Endothelial cell of umbilical vein (primary cell): ENCODE results near the gene GALK1.

ENCODE experiments used
- POLR2A ChIP-seq: IDR thresholded peaks from 2 replicates; pipeline ENCODE4 v1.6.1; 2012; ENCODE audit warnings: low read depth, mild to moderate bottlenecking, control low read depth, low read length
- POLR2AphosphoS5 ChIP-seq: IDR thresholded peaks from 2 replicates; pipeline ENCODE4 v1.6.1; 2012; ENCODE audit warnings: low read depth, mild to moderate bottlenecking, control low read depth, low read length, moderate library complexity; ENCODE audit not compliant: insufficient read depth
- TF ChIP-seq, protein P1 (sequence below), 2 donors: IDR thresholded peaks; 1 replicate in 1 of 2; 2 replicates in 1 of 2; pipeline ENCODE4 v1.5.1; 2011; ENCODE audit warnings: low read length in 2 of 2, mild to moderate bottlenecking in 2 of 2, moderate library complexity in 2 of 2, control low read depth in 1 of 2, inconsistent platforms in 1 of 2, low read depth in 1 of 2; ENCODE audit not compliant: insufficient read depth in 1 of 2; ENCODE audit errors: extremely low read depth in 1 of 2

DNA sequence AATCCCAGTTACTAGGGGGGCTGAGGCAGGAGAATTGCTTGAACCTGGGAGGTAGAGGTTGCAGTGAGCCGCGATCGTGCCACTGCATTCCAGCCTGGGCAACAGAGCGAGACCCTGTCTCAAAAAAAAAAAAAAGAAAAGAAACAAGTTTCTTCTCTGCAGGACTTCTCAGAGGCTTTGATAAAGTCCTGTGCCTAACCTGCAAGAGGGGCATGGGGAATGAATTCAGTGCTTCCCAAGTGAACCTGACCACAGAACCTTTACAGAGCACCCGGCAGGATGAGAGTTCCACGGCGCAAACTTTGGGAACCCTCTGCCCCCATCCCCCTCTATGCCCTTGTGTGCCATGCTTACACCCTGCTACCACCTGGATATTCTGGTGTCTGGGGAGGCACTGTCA lies 25.8 kb downstream of the GALK1 start:
- TF ChIP-seq, protein P1, sequence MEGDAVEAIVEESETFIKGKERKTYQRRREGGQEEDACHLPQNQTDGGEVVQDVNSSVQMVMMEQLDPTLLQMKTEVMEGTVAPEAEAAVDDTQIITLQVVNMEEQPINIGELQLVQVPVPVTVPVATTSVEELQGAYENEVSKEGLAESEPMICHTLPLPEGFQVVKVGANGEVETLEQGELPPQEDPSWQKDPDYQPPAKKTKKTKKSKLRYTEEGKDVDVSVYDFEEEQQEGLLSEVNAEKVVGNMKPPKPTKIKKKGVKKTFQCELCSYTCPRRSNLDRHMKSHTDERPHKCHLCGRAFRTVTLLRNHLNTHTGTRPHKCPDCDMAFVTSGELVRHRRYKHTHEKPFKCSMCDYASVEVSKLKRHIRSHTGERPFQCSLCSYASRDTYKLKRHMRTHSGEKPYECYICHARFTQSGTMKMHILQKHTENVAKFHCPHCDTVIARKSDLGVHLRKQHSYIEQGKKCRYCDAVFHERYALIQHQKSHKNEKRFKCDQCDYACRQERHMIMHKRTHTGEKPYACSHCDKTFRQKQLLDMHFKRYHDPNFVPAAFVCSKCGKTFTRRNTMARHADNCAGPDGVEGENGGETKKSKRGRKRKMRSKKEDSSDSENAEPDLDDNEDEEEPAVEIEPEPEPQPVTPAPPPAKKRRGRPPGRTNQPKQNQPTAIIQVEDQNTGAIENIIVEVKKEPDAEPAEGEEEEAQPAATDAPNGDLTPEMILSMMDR (IDR thresholded peaks at IDR 0.05; ENCODE audit: extremely low read depth in 1 of 2, insufficient read depth in 1 of 2, low read depth in 1 of 2, low read length in 2 of 2) = no peak
- TF ChIP-seq POLR2AphosphoS5 (no peak), POLR2A (no peak)
